SK-N-SH (cell line): ENCODE results near the gene CDH13.

ENCODE experiments used
- REST ChIP-seq: IDR thresholded peaks from 2 replicates; pipeline ENCODE4 v1.6.1; 2012; ENCODE audit warnings: mild to moderate bottlenecking, low read depth, low read length, moderate library complexity
- RFX5 ChIP-seq: IDR thresholded peaks from 2 replicates; pipeline ENCODE4 v1.6.1; 2012; ENCODE audit warnings: mild to moderate bottlenecking, improper control_type of control experiment, low read length
- SMC3 ChIP-seq: IDR thresholded peaks from 2 replicates; pipeline ENCODE4 v1.6.1; 2012; ENCODE audit warnings: low read depth, low read length, improper control_type of control experiment
- YY1 ChIP-seq: IDR thresholded peaks from 2 replicates; pipeline ENCODE4 v1.4.0; 2012; ENCODE audit warnings: low read depth, mild to moderate bottlenecking

DNA sequence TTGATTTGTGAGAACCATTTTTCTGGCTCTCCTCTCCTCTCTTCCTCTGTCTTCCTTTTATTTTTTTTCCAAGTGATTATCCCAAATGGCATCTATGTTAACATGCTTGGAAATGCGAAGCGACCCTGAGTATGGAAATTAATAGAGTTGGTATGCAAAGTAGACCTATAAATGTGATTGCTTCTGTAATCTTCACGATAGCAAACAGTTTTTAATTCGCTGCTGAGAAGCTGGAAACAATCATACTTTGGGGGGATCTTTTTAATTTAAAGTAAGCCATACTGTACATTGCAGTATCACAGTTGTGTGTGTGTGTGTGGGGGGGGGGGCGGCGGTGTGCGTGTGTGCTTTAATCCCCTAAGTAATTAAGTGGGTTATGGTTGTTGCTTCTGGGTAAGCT, 233.3 kb downstream of the CDH13 start:
- TF ChIP-seq SMC3 (no peak), YY1 (no peak), RFX5 (no peak), REST (no peak)
